Neural cell (in vitro differentiated cells): Measurements from ENCODE around the gene PPP1R36. TPM values are rescaled to one million over a fixed set of nuclear protein-coding genes. Genes with fewer than 3 reads are reported as not detected.

ENCODE experiments used
- H2AFZ ChIP-seq: fragments of 200-600, 300-800 bp; sonication (generic), shearing (Covaris generic); 2 replicates; pipeline ENCODE4 v1.6.0; 2014; ENCODE audit warnings: low read depth, mild to moderate bottlenecking, antibody characterized with exemption, low read length, moderate library complexity
- H3F3A ChIP-seq: fragments of 200-600 bp; shearing (Covaris generic); 2 replicates; pipeline ENCODE4 v1.6.1; 2016; ENCODE audit warnings: mild to moderate bottlenecking, moderate library complexity, mixed read lengths, antibody characterized with exemption, low read length; ENCODE audit not compliant: insufficient read depth, poor library complexity, severe bottlenecking
- H3K27ac ChIP-seq: fragments of 200-600, 300-800 bp; sonication (generic), shearing (Covaris generic); 2 replicates; pipeline ENCODE4 v1.5.1; 2014; ENCODE audit warnings: mild to moderate bottlenecking, low read length, moderate library complexity
- H3K27me3 ChIP-seq: fragments of 300-800, 200-600 bp; sonication (generic), shearing (Covaris generic); 2 replicates; pipeline ENCODE4 v1.6.0; 2014; ENCODE audit warnings: mild to moderate bottlenecking, low read depth, low read length, moderate library complexity; ENCODE audit not compliant: insufficient read depth
- H3K36me3 ChIP-seq: fragments of 300-800, 200-600 bp; sonication (generic), shearing (Covaris generic); 2 replicates; pipeline ENCODE4 v1.5.1; 2014; ENCODE audit warnings: mild to moderate bottlenecking, antibody characterized with exemption, low read length, moderate library complexity; ENCODE audit not compliant: insufficient read depth
- H3K4me2 ChIP-seq: fragments of 300-800, 200-600 bp; sonication (generic), shearing (Covaris generic); 2 replicates; pipeline ENCODE4 v1.6.0; 2014; ENCODE audit warnings: mild to moderate bottlenecking, low read length
- H3K4me3 ChIP-seq: fragments of 300-800, 200-600 bp; sonication (generic), shearing (Covaris generic); 2 replicates; pipeline ENCODE4 v1.5.1; 2014; ENCODE audit warnings: mild to moderate bottlenecking, low read length, moderate library complexity
- H3K79me2 ChIP-seq: fragments of 200-600 bp; shearing (Covaris generic); replicated peaks from 2 replicates; pipeline ENCODE4 v1.6.0; 2014; ENCODE audit warnings: mild to moderate bottlenecking, low read length, moderate library complexity; ENCODE audit not compliant: insufficient read depth
- H3K9ac ChIP-seq: fragments of 300-800, 200-600 bp; sonication (generic), shearing (Covaris generic); 2 replicates; pipeline ENCODE4 v1.6.1; 2016; ENCODE audit warnings: mild to moderate bottlenecking, low read length, mixed read lengths
- H3K9me2 ChIP-seq: fragments of 200-600 bp; shearing (Covaris generic); 2 replicates; pipeline ENCODE4 v1.6.1; 2016; ENCODE audit warnings: mild to moderate bottlenecking, low read length, mixed read lengths; ENCODE audit not compliant: insufficient read depth
- H3K9me3 ChIP-seq: fragments of 200-600, 300-800 bp; sonication (generic), shearing (Covaris generic); 2 replicates; pipeline ENCODE4 v1.6.1; 2016; ENCODE audit warnings: mild to moderate bottlenecking, mixed run types, low read length, moderate library complexity, mixed read lengths
- H4K20me1 ChIP-seq: fragments of 200-600 bp; shearing (Covaris generic); 2 replicates; pipeline ENCODE4 v1.6.1; 2016; ENCODE audit warnings: mild to moderate bottlenecking, mixed run types; ENCODE audit not compliant: insufficient read depth
- CTCF ChIP-seq: fragments of 450-650 bp; IDR thresholded peaks from 2 replicates; pipeline ENCODE4 v1.5.1; 2014; ENCODE audit warnings: antibody characterized with exemption, mild to moderate bottlenecking, moderate library complexity; ENCODE audit not compliant: poor library complexity, severe bottlenecking
- EP300 ChIP-seq: fragments of 450-650 bp; conservative IDR thresholded peaks from 2 replicates; pipeline ENCODE4 v1.6.1; 2014; ENCODE audit warnings: antibody characterized with exemption, mild to moderate bottlenecking, moderate library complexity; ENCODE audit not compliant: poor library complexity, severe bottlenecking
- EZH2 ChIP-seq: fragments of 200-600, 300-800 bp; shearing (Covaris generic), sonication (generic); IDR thresholded peaks from 2 replicates; pipeline ENCODE4 v1.6.1; 2014; ENCODE audit warnings: antibody characterized with exemption, low read length, borderline replicate concordance, mild to moderate bottlenecking; ENCODE audit not compliant: insufficient read depth, poor library complexity, severe bottlenecking
- MXI1 ChIP-seq: fragments of 450-650 bp; conservative IDR thresholded peaks from 2 replicates; pipeline ENCODE4 v1.6.1; 2014; ENCODE audit warnings: antibody characterized with exemption, mild to moderate bottlenecking; ENCODE audit not compliant: poor library complexity, severe bottlenecking
- POLR2AphosphoS5 ChIP-seq: IDR thresholded peaks from 2 replicates; pipeline ENCODE4 v1.6.1; 2012
- RAD21 ChIP-seq: fragments of 450-650 bp; conservative IDR thresholded peaks from 2 replicates; pipeline ENCODE4 v1.6.1; 2014; ENCODE audit warnings: antibody characterized with exemption, mild to moderate bottlenecking, moderate library complexity
- REST ChIP-seq: IDR thresholded peaks from 2 replicates; pipeline ENCODE4 v1.6.1; 2012; ENCODE audit warnings: borderline replicate concordance
- SMC3 ChIP-seq: fragments of 450-650 bp; conservative IDR thresholded peaks from 2 replicates; pipeline ENCODE4 v1.6.1; 2014; ENCODE audit warnings: antibody characterized with exemption, mild to moderate bottlenecking, moderate library complexity; ENCODE audit not compliant: poor library complexity
- TAF1 ChIP-seq: IDR thresholded peaks from 2 replicates; pipeline ENCODE4 v1.6.1; 2012; ENCODE audit warnings: low read depth
- polyA plus RNA-seq: library from polyadenylated mRNA; depleted of rRNA; stranded (reverse); fragments of >200 nt; gene quantifications from 2 replicates; pipeline ENCODE4 v1.2.3, GENCODE V29; 2014

Gene PPP1R36
- polyA plus RNA-seq, 1 donor from 2014 or later: not detected

- Histone ChIP-seq H3K9ac (no peak overlapping the region), H3K4me3 (no peak overlapping the region), H3K27ac (no peak overlapping the region), H4K20me1 (no peaks in the 10 kb centered on the region), H3K36me3 (no peaks in the 10 kb centered on the region), H3F3A (no peaks in the 10 kb centered on the region), H3K79me2 (peaks cover 19% of the 10 kb centered on the region), H2AFZ (no peak overlapping the region), H3K27me3 (no peaks in the 10 kb centered on the region), H3K9me3 (no peaks in the 10 kb centered on the region), H3K9me2 (no peaks in the 10 kb centered on the region), H3K4me2 (no peak overlapping the region)
- TF ChIP-seq CTCF: no peak
- TF ChIP-seq POLR2AphosphoS5: no peak
- TF ChIP-seq RAD21: no peak
- TF ChIP-seq EZH2: no peak
- no peak for TF ChIP-seq SMC3
These were observed 31.5 kb upstream of the PPP1R36 start for GRCh38 chr14:64518229-64518628.

GRCh38 chr14:64520699-64521098, 29.1 kb upstream of the PPP1R36 start:
- Histone ChIP-seq H3K36me3 (no peaks in the 10 kb centered on the region), H3K4me3 (no peak overlapping the region), H3K9me2 (no peaks in the 10 kb centered on the region), H3K79me2 (peaks cover 8% of the 10 kb centered on the region), H4K20me1 (no peaks in the 10 kb centered on the region), H3K27ac (no peak overlapping the region), H3K9me3 (no peaks in the 10 kb centered on the region), H3K27me3 (no peaks in the 10 kb centered on the region), H2AFZ (no peak overlapping the region), H3K4me2 (no peak overlapping the region), H3K9ac (no peak overlapping the region), H3F3A (no peaks in the 10 kb centered on the region)
- no peak for TF ChIP-seq EZH2
- no peak for TF ChIP-seq RAD21
- no peak for TF ChIP-seq CTCF
- no peak for TF ChIP-seq POLR2AphosphoS5
- TF ChIP-seq SMC3: no peak

- no peaks in the 10 kb centered on the region for H3K9me2 ChIP-seq
- no peak overlapping the region for H3K9ac ChIP-seq
- H4K20me1 ChIP-seq: no peaks in the 10 kb centered on the region
- no peak overlapping the region for H3K27ac ChIP-seq
- H3K79me2 ChIP-seq: no peaks in the 10 kb centered on the region
- no peaks in the 10 kb centered on the region for H3K36me3 ChIP-seq
- H3K27me3 ChIP-seq: no peaks in the 10 kb centered on the region
- no peaks in the 10 kb centered on the region for H3K9me3 ChIP-seq
- no peak overlapping the region for H3K4me3 ChIP-seq
- TF ChIP-seq SMC3: no peak
- TF ChIP-seq RAD21: no peak
- no peak for TF ChIP-seq REST
- TF ChIP-seq CTCF: no peak
- TF ChIP-seq EP300: no peak
- no peak for TF ChIP-seq TAF1
- TF ChIP-seq EZH2: no peak
- TF ChIP-seq POLR2AphosphoS5: no peak
- no peak for TF ChIP-seq MXI1
- H3K4me2 ChIP-seq: no peak overlapping the region
- H3F3A ChIP-seq: no peaks in the 10 kb centered on the region
- no peak overlapping the region for H2AFZ ChIP-seq
These were observed 27.0 kb upstream of the PPP1R36 start for GRCh38 chr14:64522591-64523355.
